HAP-1 (cell line): ENCODE results near the gene MS4A10.

Experiments used
- DNase-seq, 2 experiments: peaks; one replicate each; pipeline ENCODE4 v3.0.0-alpha.2; 2016 to 2020; ENCODE audit warnings: low spot score in 2 of 2
- H3K27me3 ChIP-seq: fragments of 250-450 bp; sonication (Bioruptor Pico); 2 replicates; pipeline ENCODE4 v1.5.1; 2020; ENCODE audit warnings: low read depth, mild to moderate bottlenecking, moderate library complexity
- H3K36me3 ChIP-seq: fragments of 250-450 bp; sonication (Bioruptor Pico); replicated peaks from 2 replicates; pipeline ENCODE4 v1.5.1; 2020; ENCODE audit warnings: mild to moderate bottlenecking
- H3K4me1 ChIP-seq: fragments of 250-450 bp; sonication (Bioruptor Pico); 2 replicates; pipeline ENCODE4 v1.5.1; 2020; ENCODE audit warnings: mild to moderate bottlenecking
- H3K4me3 ChIP-seq: fragments of 250-450 bp; sonication (Bioruptor Pico); 2 replicates; pipeline ENCODE4 v1.5.1; 2020; ENCODE audit warnings: mild to moderate bottlenecking, moderate library complexity
- H3K9me3 ChIP-seq: fragments of 250-450 bp; sonication (Bioruptor Pico); 2 replicates; pipeline ENCODE4 v1.5.1; 2020; ENCODE audit warnings: mild to moderate bottlenecking, moderate library complexity
- in situ Hi-C: fragments of 300-500 bp; cut with MboI; formaldehyde crosslinking; loops from 3 replicates; pipeline ENCODE4 v1.14.3; 2020; ENCODE audit warnings: low sequenced_read_pairs, inconsistent platforms, mixed read lengths

The MS4A10 gene

DNA sequence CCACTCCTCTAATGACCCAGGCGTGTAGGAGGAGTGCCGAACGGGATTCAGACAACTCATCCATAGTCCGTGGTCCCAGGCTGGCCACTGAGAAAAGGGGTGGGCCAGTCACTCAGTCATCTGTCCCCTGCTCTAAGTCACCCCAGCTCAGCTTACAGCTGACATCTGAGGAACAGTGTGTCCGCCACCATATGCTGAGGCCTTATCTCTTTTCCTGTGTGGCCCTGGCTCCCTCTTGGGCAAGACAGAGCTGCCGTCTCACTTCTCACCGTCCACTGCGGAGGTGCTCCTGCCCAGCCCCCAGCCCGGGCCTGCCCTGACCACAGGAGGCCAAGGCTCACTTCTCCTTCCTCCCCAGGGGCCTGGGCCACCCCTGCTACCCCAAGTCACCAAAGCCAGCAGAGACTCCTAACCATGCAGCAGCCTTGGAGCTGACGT lies 63.6 kb downstream of the MS4A10 start:
- Histone ChIP-seq H3K36me3 (peaks cover 65% of the 10 kb centered on the region), H3K9me3 (no peaks in the 10 kb centered on the region), H3K4me3 (no peak overlapping the region), H3K27me3 (no peaks in the 10 kb centered on the region), H3K4me1 (peaks cover 8% of the 10 kb centered on the region)
- DNase-seq, result no peak
- in situ Hi-C loops, result no loop called here

DNA sequence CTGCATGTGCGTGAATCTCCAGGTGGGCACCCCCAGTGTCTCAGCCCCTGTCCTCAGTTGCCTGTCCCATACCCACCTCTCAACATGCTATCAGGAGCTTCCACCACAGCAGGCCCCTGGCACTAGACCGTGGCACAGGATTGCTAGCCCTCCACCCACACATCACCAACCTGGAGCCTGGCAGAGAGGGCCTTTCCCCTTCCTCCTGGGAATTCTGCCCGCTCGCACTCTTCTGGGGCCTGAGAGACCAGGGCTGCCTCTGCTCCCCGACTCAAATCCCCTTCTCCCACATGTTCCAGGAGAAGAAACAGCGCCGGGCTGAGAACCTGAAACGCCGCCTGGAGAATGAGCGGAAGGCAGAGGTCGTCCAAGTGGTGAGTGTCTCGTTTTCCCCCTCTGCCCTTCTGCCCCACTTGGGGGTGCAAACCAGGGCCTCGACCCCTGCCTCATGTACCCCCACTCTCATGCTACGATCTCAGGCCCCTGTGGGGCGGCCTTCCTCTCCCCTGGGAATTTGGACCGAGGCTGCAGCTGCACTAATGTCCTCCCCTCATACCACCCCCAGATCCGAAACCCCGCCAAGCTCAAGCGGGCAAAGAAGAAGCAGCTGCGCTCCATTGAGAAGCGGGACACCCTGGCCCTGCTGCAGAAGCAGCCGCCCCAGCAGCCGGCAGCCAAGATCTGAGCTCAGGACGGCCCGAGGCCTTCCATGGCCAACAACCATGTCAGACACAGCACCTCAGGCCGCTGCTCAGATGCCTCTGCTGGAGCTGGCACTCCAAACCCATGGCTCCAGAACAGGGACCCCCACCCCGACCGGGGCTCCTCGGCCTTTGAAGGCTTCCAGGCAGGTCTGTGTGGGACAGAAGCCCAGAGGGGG lies 64.7 kb downstream of the MS4A10 start:
- in situ Hi-C loops, result no loop called here

More for the DNA sequence above, 64.7 kb downstream of the MS4A10 start:
- no peaks in the 10 kb centered on the region for H3K27me3 ChIP-seq
- H3K4me1 ChIP-seq, result peaks cover 2% of the 10 kb centered on the region; the same call in 1 of the 2 replicates
- H3K9me3 ChIP-seq, result no peaks in the 10 kb centered on the region
- H3K36me3 ChIP-seq, result peaks cover 61% of the 10 kb centered on the region
- DNase-seq, result no peak
- no peak overlapping the region for H3K4me3 ChIP-seq
